Measurements from ENCODE around the gene PDE6A.
"Not testable (repeated sequence)": the region's sequence is repeated elsewhere in the genome, so short reads cannot be mapped to it uniquely, and the experiment has no call there.

PDE6A gene

GRCh38 chr5:149951138-149951749, 6.7 kb upstream of the PDE6A start:
- no peak for DNase-seq

- DNase-seq, result no peak
These were observed 4.4 kb upstream of the PDE6A start for GRCh38 chr5:149948993-149949392.

GRCh38 chr5:149946118-149946517, 1.5 kb upstream of the PDE6A start:
- no peak for DNase-seq

- DNase-seq, result not testable (repeated sequence)
These were observed 1.2 kb downstream of the PDE6A start for GRCh38 chr5:149943177-149943949.

GRCh38 chr5:149942741-149943169, 1.8 kb downstream of the PDE6A start:
- DNase-seq, result not testable (repeated sequence)

GRCh38 chr5:149942199-149942598, 2.4 kb downstream of the PDE6A start:
- DNase-seq, result no peak

GRCh38 chr5:149941795-149942194, 2.8 kb downstream of the PDE6A start:
- DNase-seq, result no peak

GRCh38 chr5:149940941-149941644, 3.5 kb downstream of the PDE6A start:
- DNase-seq, result no peak

- no peak for DNase-seq
These were observed 4.5 kb downstream of the PDE6A start for GRCh38 chr5:149940077-149940574.

- no peak for DNase-seq
These were observed 5.0 kb downstream of the PDE6A start for GRCh38 chr5:149939546-149939945.

GRCh38 chr5:149938791-149939358, 5.7 kb downstream of the PDE6A start:
- DNase-seq, result no peak

- DNase-seq, result no peak
These were observed 6.3 kb downstream of the PDE6A start for GRCh38 chr5:149938279-149938678.

- no peak for DNase-seq
These were observed 7.0 kb downstream of the PDE6A start for GRCh38 chr5:149937610-149938009.

- DNase-seq, result no peak
These were observed 7.9 kb downstream of the PDE6A start for GRCh38 chr5:149936700-149937091.

- DNase-seq, result no peak
These were observed 8.4 kb downstream of the PDE6A start for GRCh38 chr5:149936044-149936699.

- no peak for DNase-seq
These were observed 9.1 kb downstream of the PDE6A start for GRCh38 chr5:149935431-149935901.

- DNase-seq, result no peak
These were observed 11.9 kb downstream of the PDE6A start for GRCh38 chr5:149932445-149933350.

GRCh38 chr5:149931992-149932436, 12.6 kb downstream of the PDE6A start:
- no peak for DNase-seq

GRCh38 chr5:149930749-149931574, 13.6 kb downstream of the PDE6A start:
- no peak for DNase-seq

GRCh38 chr5:149930043-149930748, 14.4 kb downstream of the PDE6A start:
- no peak for DNase-seq

Measured in stimulated activated CD4-positive, alpha-beta T cell treated with anti-CD3 and anti-CD28 coated beads, Interleukin-2, amount 100 ng/mL, for 48 hours (primary cell).